Liver (tissue), 9 donors: ENCODE measurements around the gene EVA1C. TPM values are rescaled to one million over a fixed set of nuclear protein-coding genes. Genes with fewer than 3 reads are reported as not detected.

Source experiments
- DNase-seq: peaks from one replicate; pipeline ENCODE4 v3.0.0-alpha.2; 2017; ENCODE audit warnings: low spot score
- H3K27ac ChIP-seq, 2 donors: one replicate each; pipeline ENCODE4 v1.7.0; 2013; ENCODE audit warnings: inconsistent platforms in 2 of 2, low read length in 2 of 2, control low read depth in 1 of 2, low read depth in 1 of 2, mild to moderate bottlenecking in 1 of 2
- H3K27me3 ChIP-seq, 4 donors: one replicate each; pipeline versions ENCODE4 v1.6.1 to v1.7.0; 2013; ENCODE audit warnings: low read length in 3 of 4, inconsistent platforms in 1 of 4, mild to moderate bottlenecking in 1 of 4, moderate library complexity in 1 of 4; ENCODE audit not compliant: control insufficient read depth in 4 of 4, insufficient read depth in 4 of 4
- H3K36me3 ChIP-seq, 4 donors: one replicate each; pipeline versions ENCODE4 v1.6.1 to v1.7.0; 2013; ENCODE audit warnings: low read length in 3 of 4, mild to moderate bottlenecking in 3 of 4, low read depth in 1 of 4, moderate library complexity in 1 of 4; ENCODE audit not compliant: control insufficient read depth in 4 of 4, insufficient read depth in 3 of 4
- H3K4me1 ChIP-seq, 4 donors: one replicate each; pipeline versions ENCODE4 v1.6.1 to v1.7.0; 2013; ENCODE audit warnings: low read length in 3 of 4, mild to moderate bottlenecking in 3 of 4, moderate library complexity in 1 of 4; ENCODE audit not compliant: control insufficient read depth in 4 of 4, insufficient read depth in 4 of 4
- H3K4me3 ChIP-seq, 3 donors: one replicate each; pipeline versions ENCODE4 v1.6.1 to v1.7.0; 2013; ENCODE audit warnings: low read length in 3 of 3, control low read depth in 1 of 3, low read depth in 1 of 3, mild to moderate bottlenecking in 1 of 3
- H3K9ac ChIP-seq, 2 donors: one replicate each; pipeline ENCODE4 v1.7.0; 2013; ENCODE audit warnings: low read length in 2 of 2, mild to moderate bottlenecking in 2 of 2, moderate library complexity in 2 of 2, control low read depth in 1 of 2, low read depth in 1 of 2
- H3K9me3 ChIP-seq, 4 donors: one replicate each; pipeline versions ENCODE4 v1.6.1 to v1.7.0; 2013; ENCODE audit warnings: low read length in 3 of 4; ENCODE audit not compliant: control insufficient read depth in 4 of 4
- EGR1 ChIP-seq, 2 donors: IDR thresholded peaks; 2 replicates each; pipeline ENCODE4 v1.6.1; 2016 to 2018; ENCODE audit warnings: antibody characterized with exemption in 2 of 2, low read depth in 2 of 2
- FOXA1 ChIP-seq: IDR thresholded peaks from 2 replicates; pipeline ENCODE4 v1.6.1; 2016; ENCODE audit warnings: antibody characterized with exemption
- FOXA2 ChIP-seq: IDR thresholded peaks from 2 replicates; pipeline ENCODE4 v1.6.1; 2016; ENCODE audit warnings: antibody characterized with exemption
- GABPA ChIP-seq, 2 donors: IDR thresholded peaks in 1 of 2; conservative IDR thresholded peaks in 1 of 2; 2 replicates each; pipeline ENCODE4 v1.6.1; 2016; ENCODE audit warnings: antibody characterized with exemption in 2 of 2, mild to moderate bottlenecking in 1 of 2, moderate library complexity in 1 of 2
- HNF4A ChIP-seq, 2 donors: conservative IDR thresholded peaks; 2 replicates each; pipeline ENCODE4 v1.6.1; 2016; ENCODE audit warnings: antibody characterized with exemption in 2 of 2, mild to moderate bottlenecking in 2 of 2
- HNF4G ChIP-seq: IDR thresholded peaks from 2 replicates; pipeline ENCODE4 v1.6.1; 2016; ENCODE audit warnings: antibody characterized with exemption
- JUND ChIP-seq, 2 donors: IDR thresholded peaks; 2 replicates each; pipeline ENCODE4 v1.6.1; 2016; ENCODE audit warnings: antibody characterized with exemption in 2 of 2
- NR2F2 ChIP-seq: IDR thresholded peaks from 2 replicates; pipeline ENCODE4 v1.6.1; 2016; ENCODE audit warnings: antibody characterized with exemption
- RAD21 ChIP-seq, 2 donors: IDR thresholded peaks; 2 replicates each; pipeline ENCODE4 v1.6.1; 2016; ENCODE audit warnings: antibody characterized with exemption in 2 of 2, mild to moderate bottlenecking in 2 of 2
- REST ChIP-seq: IDR thresholded peaks from 2 replicates; pipeline ENCODE4 v1.6.1; 2016; ENCODE audit warnings: antibody characterized with exemption, mild to moderate bottlenecking
- RXRA ChIP-seq, 2 donors: IDR thresholded peaks; 2 replicates each; pipeline ENCODE4 v1.6.1; 2017 to 2018; ENCODE audit warnings: antibody characterized with exemption in 2 of 2, mild to moderate bottlenecking in 1 of 2
- SP1 ChIP-seq: IDR thresholded peaks from 2 replicates; pipeline ENCODE4 v1.6.1; 2018; ENCODE audit warnings: antibody characterized with exemption, mild to moderate bottlenecking
- TAF1 ChIP-seq: conservative IDR thresholded peaks from 2 replicates; pipeline ENCODE4 v1.6.1; 2016; ENCODE audit warnings: antibody characterized with exemption, mild to moderate bottlenecking
- YY1 ChIP-seq: IDR thresholded peaks from 2 replicates; pipeline ENCODE4 v1.6.1; 2016; ENCODE audit warnings: antibody characterized with exemption, mild to moderate bottlenecking
- WGBS: extraction: QIAGEN DNeasy Blood & Tissue Kit; methylation state at CpG from one replicate; pipeline ENCODE4 v1.1.7; 2013; 5-methylcytosine and 5-hydroxymethylcytosine counted together
- polyA plus RNA-seq, 2 donors: library from polyadenylated mRNA; stranded (reverse) in 1 of 2; unstranded in 1 of 2; fragments of 200-250 nt in 1 of 2; fragments of >200 nt in 1 of 2; fragmentation: Nextera tagmentation in 1 of 2; extraction: Ambion mirVana in 1 of 2; gene quantifications; one replicate each; pipeline versions ENCODE4 v1.2.1 to v1.2.3, GENCODE V29; 2013 to 2015
- total RNA-seq, 2 donors: library from RNA; depleted of rRNA; stranded (reverse); fragments of >200 nt; gene quantifications; one replicate each; pipeline ENCODE4 v1.2.3, GENCODE V29; 2014
- TF ChIP-seq, protein P1 (sequence below): IDR thresholded peaks from 2 replicates; pipeline ENCODE4 v1.6.1; 2016; ENCODE audit warnings: antibody characterized with exemption
- TF ChIP-seq, protein P2 (sequence below): fragments of 150-350 bp; IDR thresholded peaks from 2 replicates; pipeline ENCODE4 v1.5.1; 2017; ENCODE audit warnings: improper control_type of control experiment, low read depth, low read length; ENCODE audit not compliant: missing input control
- TF ChIP-seq, protein P3 (sequence below): IDR thresholded peaks from 2 replicates; pipeline ENCODE4 v1.6.1; 2016; ENCODE audit warnings: antibody characterized with exemption
- TF ChIP-seq, protein P4 (sequence below): IDR thresholded peaks from 2 replicates; pipeline ENCODE4 v1.6.1; 2016; ENCODE audit warnings: antibody characterized with exemption
- donor health status: healthy.
- donor health status: healthy.
- donor health status: healthy.
- donor health status: healthy.
- donor health status: healthy.

The EVA1C gene
- total and polyA plus RNA-seq, 4 donors: 0.47 to 3.3 (median 2.4) TPM

GRCh38 chr21:32437729-32438128 is 25.2 kb downstream of the EVA1C start:
- H3K9ac ChIP-seq: no peak overlapping the region
- 72% methylated on average over 12 of the region's 12 CpGs for WGBS
- H3K27ac ChIP-seq: no peak overlapping the region

GRCh38 chr21:32442566-32443318 is 30.2 kb downstream of the EVA1C start:
- WGBS: 83% methylated on average over 8 of the region's 8 CpGs
- H3K4me3 ChIP-seq: no peak overlapping the region
- no peak overlapping the region for H3K9ac ChIP-seq
- H3K36me3 ChIP-seq: no peaks in the 10 kb centered on the region
- peaks cover 0 to 2% (median under 1%) of the 10 kb centered on the region in 4 donors for H3K9me3 ChIP-seq
- no peak for DNase-seq
- no peaks in the 10 kb centered on the region for H3K4me1 ChIP-seq
- no peaks in the 10 kb centered on the region for H3K27me3 ChIP-seq
- TF ChIP-seq FOXA1: no peak
- no peak for TF ChIP-seq REST
- TF ChIP-seq NR2F2: no peak
- TF ChIP-seq, protein P1, sequence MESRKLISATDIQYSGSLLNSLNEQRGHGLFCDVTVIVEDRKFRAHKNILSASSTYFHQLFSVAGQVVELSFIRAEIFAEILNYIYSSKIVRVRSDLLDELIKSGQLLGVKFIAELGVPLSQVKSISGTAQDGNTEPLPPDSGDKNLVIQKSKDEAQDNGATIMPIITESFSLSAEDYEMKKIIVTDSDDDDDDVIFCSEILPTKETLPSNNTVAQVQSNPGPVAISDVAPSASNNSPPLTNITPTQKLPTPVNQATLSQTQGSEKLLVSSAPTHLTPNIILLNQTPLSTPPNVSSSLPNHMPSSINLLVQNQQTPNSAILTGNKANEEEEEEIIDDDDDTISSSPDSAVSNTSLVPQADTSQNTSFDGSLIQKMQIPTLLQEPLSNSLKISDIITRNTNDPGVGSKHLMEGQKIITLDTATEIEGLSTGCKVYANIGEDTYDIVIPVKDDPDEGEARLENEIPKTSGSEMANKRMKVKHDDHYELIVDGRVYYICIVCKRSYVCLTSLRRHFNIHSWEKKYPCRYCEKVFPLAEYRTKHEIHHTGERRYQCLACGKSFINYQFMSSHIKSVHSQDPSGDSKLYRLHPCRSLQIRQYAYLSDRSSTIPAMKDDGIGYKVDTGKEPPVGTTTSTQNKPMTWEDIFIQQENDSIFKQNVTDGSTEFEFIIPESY: no peak
- no peak for TF ChIP-seq FOXA2
- TF ChIP-seq, protein P2, sequence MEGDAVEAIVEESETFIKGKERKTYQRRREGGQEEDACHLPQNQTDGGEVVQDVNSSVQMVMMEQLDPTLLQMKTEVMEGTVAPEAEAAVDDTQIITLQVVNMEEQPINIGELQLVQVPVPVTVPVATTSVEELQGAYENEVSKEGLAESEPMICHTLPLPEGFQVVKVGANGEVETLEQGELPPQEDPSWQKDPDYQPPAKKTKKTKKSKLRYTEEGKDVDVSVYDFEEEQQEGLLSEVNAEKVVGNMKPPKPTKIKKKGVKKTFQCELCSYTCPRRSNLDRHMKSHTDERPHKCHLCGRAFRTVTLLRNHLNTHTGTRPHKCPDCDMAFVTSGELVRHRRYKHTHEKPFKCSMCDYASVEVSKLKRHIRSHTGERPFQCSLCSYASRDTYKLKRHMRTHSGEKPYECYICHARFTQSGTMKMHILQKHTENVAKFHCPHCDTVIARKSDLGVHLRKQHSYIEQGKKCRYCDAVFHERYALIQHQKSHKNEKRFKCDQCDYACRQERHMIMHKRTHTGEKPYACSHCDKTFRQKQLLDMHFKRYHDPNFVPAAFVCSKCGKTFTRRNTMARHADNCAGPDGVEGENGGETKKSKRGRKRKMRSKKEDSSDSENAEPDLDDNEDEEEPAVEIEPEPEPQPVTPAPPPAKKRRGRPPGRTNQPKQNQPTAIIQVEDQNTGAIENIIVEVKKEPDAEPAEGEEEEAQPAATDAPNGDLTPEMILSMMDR: no peak
- TF ChIP-seq HNF4G: no peak
- no peak for TF ChIP-seq JUND (IDR thresholded peaks at IDR 0.05)
- TF ChIP-seq RAD21 (IDR thresholded peaks at IDR 0.05): no peak
- TF ChIP-seq, protein P3, sequence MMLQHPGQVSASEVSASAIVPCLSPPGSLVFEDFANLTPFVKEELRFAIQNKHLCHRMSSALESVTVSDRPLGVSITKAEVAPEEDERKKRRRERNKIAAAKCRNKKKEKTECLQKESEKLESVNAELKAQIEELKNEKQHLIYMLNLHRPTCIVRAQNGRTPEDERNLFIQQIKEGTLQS: no peak
- TF ChIP-seq RXRA (IDR thresholded peaks at IDR 0.05): no peak
- no peak for TF ChIP-seq YY1
- no peak for TF ChIP-seq GABPA (IDR thresholded peaks at IDR 0.05 in 1 of 2, conservative IDR thresholded peaks at IDR 0.05 in 1 of 2)
- TF ChIP-seq SP1: no peak
- TF ChIP-seq EGR1 (IDR thresholded peaks at IDR 0.05; ENCODE audit: low read depth in 2 of 2): no peak
- TF ChIP-seq HNF4A (conservative IDR thresholded peaks at IDR 0.05): no peak
- TF ChIP-seq, protein P4, sequence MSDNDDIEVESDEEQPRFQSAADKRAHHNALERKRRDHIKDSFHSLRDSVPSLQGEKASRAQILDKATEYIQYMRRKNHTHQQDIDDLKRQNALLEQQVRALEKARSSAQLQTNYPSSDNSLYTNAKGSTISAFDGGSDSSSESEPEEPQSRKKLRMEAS: no peak
- no peak for TF ChIP-seq TAF1
- no peak overlapping the region for H3K27ac ChIP-seq

More at GRCh38 chr21:32437729-32438128, 25.2 kb downstream of the EVA1C start:
- no peaks in the 10 kb centered on the region for H3K36me3 ChIP-seq
- no peaks in the 10 kb centered on the region for H3K9me3 ChIP-seq
- H3K27me3 ChIP-seq: no peaks in the 10 kb centered on the region
- H3K4me1 ChIP-seq: no peaks in the 10 kb centered on the region
- TF ChIP-seq EGR1 (IDR thresholded peaks at IDR 0.05; ENCODE audit: low read depth in 2 of 2) (no peak), SP1 (no peak), GABPA (IDR thresholded peaks at IDR 0.05 in 1 of 2, conservative IDR thresholded peaks at IDR 0.05 in 1 of 2) (peak; percentile 44 to 68)
- H3K4me3 ChIP-seq: no peak overlapping the region
- DNase-seq: no peak
